Stomach (tissue), 9 donors: Measurements from ENCODE around the gene BHLHE23. TPM values are rescaled to one million over a fixed set of nuclear protein-coding genes. Genes with fewer than 3 reads are reported as not detected.

Experiments
- DNase-seq, 2 donors: peaks; one replicate each; pipeline versions ENCODE4 v3.0.0 to v3.0.0-alpha.2; 2013 to 2019
- H3K27ac ChIP-seq, 5 donors: fragments of 200-600 bp in 4 of 5; sonication (generic) in 4 of 5; one replicate each; pipeline ENCODE4 v1.5.1; 2013 to 2019; ENCODE audit warnings: mild to moderate bottlenecking in 1 of 5, moderate library complexity in 1 of 5
- H3K27me3 ChIP-seq, 3 donors: fragments of 200-600 bp; sonication (generic); one replicate each; pipeline ENCODE4 v1.5.1; 2017 to 2019; ENCODE audit warnings: mixed run types in 1 of 3
- H3K36me3 ChIP-seq, 4 donors: fragments of 200-600 bp; sonication (generic); 1 replicate in 3 of 4; 2 replicates in 1 of 4; pipeline ENCODE4 v1.5.1; 2016 to 2019
- H3K4me1 ChIP-seq, 4 donors: fragments of 200-600 bp; sonication (generic); one replicate each; pipeline ENCODE4 v1.5.1; 2016 to 2019
- H3K4me3 ChIP-seq, 4 donors: fragments of 200-600 bp; sonication (generic) in 3 of 4; one replicate each; pipeline ENCODE4 v1.5.1; 2016 to 2019; ENCODE audit warnings: mild to moderate bottlenecking in 1 of 4
- H3K9me3 ChIP-seq, 4 donors: fragments of 200-600 bp; sonication (generic); one replicate each; pipeline ENCODE4 v1.5.1; 2016 to 2019
- CTCF ChIP-seq, 7 experiments: fragments of 450-650 bp in 4 of 7; fragments of 200-600 bp in 3 of 7; sonication (generic) in 3 of 7; IDR thresholded peaks; one replicate each; pipeline ENCODE4 v1.5.1; 2016 to 2019; ENCODE audit warnings: antibody characterized with exemption in 7 of 7, control low read depth in 2 of 7, mild to moderate bottlenecking in 1 of 7
- EP300 ChIP-seq: sonication (generic); formaldehyde crosslinking; IDR thresholded peaks from one replicate; pipeline ENCODE4 v1.6.1; 2017; ENCODE audit warnings: antibody characterized with exemption
- POLR2A ChIP-seq, 4 donors: fragments of 450-650 bp; IDR thresholded peaks; one replicate each; pipeline ENCODE4 v1.6.1; 2016; ENCODE audit warnings: antibody characterized with exemption in 4 of 4, control low read depth in 2 of 4, mild to moderate bottlenecking in 1 of 4, moderate library complexity in 1 of 4
- POLR2AphosphoS5 ChIP-seq, 3 donors: sonication (generic); formaldehyde crosslinking; IDR thresholded peaks; one replicate each; pipeline ENCODE4 v1.6.1; 2016; ENCODE audit warnings: antibody characterized with exemption in 3 of 3
- WGBS, 5 donors: extraction: QIAGEN DNeasy Blood & Tissue Kit in 3 of 5; methylation state at CpG; one replicate each; pipeline versions ENCODE4 v1.1.5 to v1.1.7; 2013 to 2018; 5-methylcytosine and 5-hydroxymethylcytosine counted together
- intact Hi-C: fragments of 100-400 bp; cut with DNase I; formaldehyde crosslinking; loops from one replicate; pipeline ENCODE4 v1.15.1; 2023; ENCODE audit warnings: low total_unique reads
- polyA plus RNA-seq, 3 donors: library from polyadenylated mRNA; stranded (reverse); fragments of 200-250 nt; gene quantifications; one replicate each; pipeline ENCODE4 v1.2.3, GENCODE V29; 2013
- total RNA-seq, 5 donors: library from RNA; depleted of rRNA; stranded (reverse); fragments of >200 nt; gene quantifications; one replicate each; pipeline versions ENCODE4 v1.1.0 to v1.2.3, GENCODE V29; 2014 to 2016
- donor health status: healthy with polysubstance abuse.
- donor health status: Bipolar disorder and iron deficiency.
- donor health status: healthy.

BHLHE23 gene
- total and polyA plus RNA-seq, 8 donors = 0.55 TPM; not detected in 7

GRCh38 chr20:62971950-62972844 is 34.6 kb downstream of the BHLHE23 start:
- no peak overlapping the region for H3K27ac ChIP-seq
- 3 to 5% (median 4%) methylated on average over 31 to 38 of the region's 38 CpGs for WGBS, 5 donors
- H3K9me3 ChIP-seq = no peaks in the 10 kb centered on the region
- H3K4me3 ChIP-seq = peak overlapping the region; percentile 19 to 39 (median 30)
- peak; percentile 90 to 95 for DNase-seq
- peaks cover 19 to 92% (median 67%) of the 10 kb centered on the region in 3 donors for H3K27me3 ChIP-seq
- TF ChIP-seq EP300 = no peak
- TF ChIP-seq CTCF (IDR thresholded peaks at IDR 0.05) = peak in 5 of 7 experiments; percentile 77 to 87 (median 86)
- peak in 1 of 3 donors; percentile 44 for TF ChIP-seq POLR2AphosphoS5 (IDR thresholded peaks at IDR 0.05)
- TF ChIP-seq POLR2A (IDR thresholded peaks at IDR 0.05) = no peak
- H3K4me1 ChIP-seq = peaks cover 7 to 18% (median 14%) of the 10 kb centered on the region in 4 donors
- intact Hi-C loops = loop anchor here (2.0 kb wide), 1 partner anchor 37 kb away; no protein-coding TSS in a partner anchor
- peaks cover 0 to 8% (median 0%) of the 10 kb centered on the region in 4 donors for H3K36me3 ChIP-seq

- Histone ChIP-seq H3K27ac (no peak overlapping the region), H3K4me1 (peaks cover 7 to 18% (median 14%) of the 10 kb centered on the region in 4 donors), H3K4me3 (no peak overlapping the region), H3K36me3 (peaks cover 0 to 17% (median 0%) of the 10 kb centered on the region in 4 donors), H3K9me3 (no peaks in the 10 kb centered on the region), H3K27me3 (peaks cover 19 to 84% (median 59%) of the 10 kb centered on the region in 3 donors)
- DNase-seq = no peak
- 63 to 82% (median 74%) methylated on average over 5 to 10 of the region's 10 CpGs for WGBS, 5 donors
- TF ChIP-seq POLR2A (IDR thresholded peaks at IDR 0.05) (no peak), POLR2AphosphoS5 (IDR thresholded peaks at IDR 0.05) (no peak), CTCF (IDR thresholded peaks at IDR 0.05) (no peak), EP300 (no peak)
- intact Hi-C loops = no loop called here
Measured at GRCh38 chr20:62971211-62971949, 35.4 kb downstream of the BHLHE23 start.

- WGBS, 5 donors = 25 to 46% (median 44%) methylated on average over 7 to 33 of the region's 33 CpGs
- Histone ChIP-seq H3K9me3 (no peaks in the 10 kb centered on the region), H3K27me3 (peaks cover 13 to 75% (median 52%) of the 10 kb centered on the region in 3 donors), H3K4me3 (no peak overlapping the region), H3K27ac (no peak overlapping the region), H3K36me3 (peaks cover 0 to 21% (median 2%) of the 10 kb centered on the region in 4 donors), H3K4me1 (peaks cover 7 to 18% (median 14%) of the 10 kb centered on the region in 4 donors)
- DNase-seq = no peak
- TF ChIP-seq EP300 = no peak
- no peak for TF ChIP-seq POLR2A (IDR thresholded peaks at IDR 0.05)
- TF ChIP-seq POLR2AphosphoS5 (IDR thresholded peaks at IDR 0.05) = no peak
- TF ChIP-seq CTCF (IDR thresholded peaks at IDR 0.05) = no peak
- intact Hi-C loops = no loop called here
Measured at GRCh38 chr20:62970307-62971210, 36.2 kb downstream of the BHLHE23 start.
